ENCODE data around the gene RBPJL.

The RBPJL gene

GRCh38 chr20:45337367-45338120 lies 30.9 kb downstream of the RBPJL start:
- TF ChIP-seq GATA3 (IDR thresholded peaks at IDR 0.05; ENCODE audit: low read depth, low read length), result no peak
- no peak for TF ChIP-seq GATA2 (IDR thresholded peaks at IDR 0.05; ENCODE audit: low read depth, low read length)

- TF ChIP-seq GATA3 (IDR thresholded peaks at IDR 0.05; ENCODE audit: low read depth, low read length) (no peak), GATA2 (IDR thresholded peaks at IDR 0.05; ENCODE audit: low read depth, low read length) (no peak)
Observed at GRCh38 chr20:45338121-45339030, 31.7 kb downstream of the RBPJL start.

- TF ChIP-seq GATA2 (IDR thresholded peaks at IDR 0.05; ENCODE audit: low read depth, low read length) (no peak), GATA3 (IDR thresholded peaks at IDR 0.05; ENCODE audit: low read depth, low read length) (no peak)
Observed at GRCh38 chr20:45339084-45339483, 32.4 kb downstream of the RBPJL start.

GRCh38 chr20:45339799-45340198 lies 33.2 kb downstream of the RBPJL start:
- TF ChIP-seq GATA3 (IDR thresholded peaks at IDR 0.05; ENCODE audit: low read depth, low read length), result no peak
- TF ChIP-seq GATA2 (IDR thresholded peaks at IDR 0.05; ENCODE audit: low read depth, low read length), result no peak

GRCh38 chr20:45340236-45340847 lies 33.7 kb downstream of the RBPJL start:
- TF ChIP-seq GATA3 (IDR thresholded peaks at IDR 0.05; ENCODE audit: low read depth, low read length), result no peak
- no peak for TF ChIP-seq GATA2 (IDR thresholded peaks at IDR 0.05; ENCODE audit: low read depth, low read length)

GRCh38 chr20:45340951-45341350 lies 34.3 kb downstream of the RBPJL start:
- TF ChIP-seq GATA2 (IDR thresholded peaks at IDR 0.05; ENCODE audit: low read depth, low read length) (no peak), GATA3 (IDR thresholded peaks at IDR 0.05; ENCODE audit: low read depth, low read length) (no peak)

GRCh38 chr20:45341579-45341938 lies 34.9 kb downstream of the RBPJL start:
- TF ChIP-seq GATA2 (IDR thresholded peaks at IDR 0.05; ENCODE audit: low read depth, low read length) (no peak), GATA3 (IDR thresholded peaks at IDR 0.05; ENCODE audit: low read depth, low read length) (no peak)

GRCh38 chr20:45341939-45342854 lies 35.6 kb downstream of the RBPJL start:
- TF ChIP-seq GATA2 (IDR thresholded peaks at IDR 0.05; ENCODE audit: low read depth, low read length), result peak; percentile 97
- no peak; the same call in 1 of the 2 replicates for TF ChIP-seq GATA3 (IDR thresholded peaks at IDR 0.05; ENCODE audit: low read depth, low read length)

GRCh38 chr20:45342855-45343531 lies 36.4 kb downstream of the RBPJL start:
- no peak for TF ChIP-seq GATA2 (IDR thresholded peaks at IDR 0.05; ENCODE audit: low read depth, low read length)
- no peak for TF ChIP-seq GATA3 (IDR thresholded peaks at IDR 0.05; ENCODE audit: low read depth, low read length)

GRCh38 chr20:45343532-45344167 lies 37.0 kb downstream of the RBPJL start:
- no peak for TF ChIP-seq GATA3 (IDR thresholded peaks at IDR 0.05; ENCODE audit: low read depth, low read length)
- TF ChIP-seq GATA2 (IDR thresholded peaks at IDR 0.05; ENCODE audit: low read depth, low read length), result no peak

- TF ChIP-seq GATA2 (IDR thresholded peaks at IDR 0.05; ENCODE audit: low read depth, low read length) (no peak), GATA3 (IDR thresholded peaks at IDR 0.05; ENCODE audit: low read depth, low read length) (no peak)
Observed at GRCh38 chr20:45344168-45344860, 37.7 kb downstream of the RBPJL start.

Data from SH-SY5Y (cell line).